ACC112 (cell line): ENCODE measurements around the gene METTL13.
A peak's percentile ranks its signal among the peaks of the same experiment; 100 is the strongest.

ENCODE experiments used
- H2AFZ ChIP-seq: fragments of 200-600 bp; sonication (generic); one replicate; pipeline ENCODE4 v1.6.0; 2017; ENCODE audit warnings: antibody characterized with exemption, low read length; ENCODE audit not compliant: unreplicated experiment
- H3K27ac ChIP-seq: fragments of 200-600 bp; sonication (generic); 2 replicates; pipeline ENCODE4 v1.5.1; 2014; ENCODE audit warnings: low read depth, mild to moderate bottlenecking, antibody characterized with exemption, low read length, moderate library complexity
- H3K27me3 ChIP-seq: fragments of 200-600 bp; sonication (generic); 2 replicates; pipeline ENCODE4 v1.6.1; 2014; ENCODE audit warnings: mild to moderate bottlenecking, antibody characterized with exemption, low read length, moderate library complexity, mixed read lengths; ENCODE audit not compliant: insufficient read depth
- H3K36me3 ChIP-seq: fragments of 200-600 bp; sonication (generic); 2 replicates; pipeline ENCODE4 v1.6.1; 2016; ENCODE audit warnings: mild to moderate bottlenecking, antibody characterized with exemption, low read length, moderate library complexity, mixed read lengths; ENCODE audit not compliant: insufficient read depth
- H3K4me1 ChIP-seq: fragments of 200-600 bp; sonication (generic); one replicate; pipeline ENCODE4 v1.6.1; 2016; ENCODE audit warnings: low read length, mixed read lengths; ENCODE audit not compliant: insufficient read depth, unreplicated experiment, control insufficient read depth
- H3K4me3 ChIP-seq: fragments of 200-600 bp; sonication (generic); 2 replicates; pipeline ENCODE4 v1.5.1; 2014; ENCODE audit warnings: mild to moderate bottlenecking, low read depth, low read length
- H3K79me2 ChIP-seq: fragments of 200-600 bp; sonication (generic); one replicate; pipeline ENCODE4 v1.6.0; 2016; ENCODE audit warnings: low read length; ENCODE audit not compliant: control insufficient read depth, unreplicated experiment, insufficient read depth

METTL13 gene

GRCh38 chr1:171781176-171781875 is at the start of gene METTL13:
TSS of gene METTL13 (plus strand) at chr1:171781660. CDS start at chr1:171781968, 308 bp downstream.
- Histone ChIP-seq H2AFZ (peak within 1 kb of the TSS; percentile 99), H3K4me3 (peak within 1 kb of the TSS; percentile 96), H3K27ac (peak within 1 kb of the TSS; percentile 58), H3K4me1 (peaks cover 16% of the 10 kb centered on the region), H3K79me2 (peaks cover 38% of the 10 kb centered on the region), H3K36me3 (no peaks in the 10 kb centered on the region; the same call in 1 of the 2 replicates), H3K27me3 (no peaks in the 10 kb centered on the region)

DNA sequence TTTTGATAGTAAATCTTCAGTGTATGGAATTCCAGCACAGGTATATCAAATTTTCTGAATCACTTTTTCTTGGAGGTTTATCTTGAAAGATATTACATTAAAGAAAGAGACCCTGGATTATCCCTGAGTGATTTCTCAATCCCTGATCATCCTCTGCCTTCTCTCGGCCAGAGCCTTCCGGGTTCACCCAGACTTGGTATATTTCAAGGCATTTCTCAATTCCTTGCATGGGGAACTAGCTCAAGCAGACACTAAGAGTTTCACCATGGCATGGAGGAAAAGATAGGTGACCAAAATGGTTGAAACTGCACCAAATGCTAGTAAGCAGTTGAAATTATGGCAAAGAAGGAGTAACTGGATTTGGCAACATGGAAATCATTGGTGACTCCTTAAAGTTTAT is 45.3 kb upstream of the METTL13 start:
- Histone ChIP-seq H3K27ac (no peak overlapping the region), H3K36me3 (peaks cover 11% of the 10 kb centered on the region), H2AFZ (no peak overlapping the region), H3K4me3 (no peak overlapping the region), H3K27me3 (no peaks in the 10 kb centered on the region), H3K79me2 (peaks cover 29% of the 10 kb centered on the region), H3K4me1 (peaks cover 25% of the 10 kb centered on the region)

DNA sequence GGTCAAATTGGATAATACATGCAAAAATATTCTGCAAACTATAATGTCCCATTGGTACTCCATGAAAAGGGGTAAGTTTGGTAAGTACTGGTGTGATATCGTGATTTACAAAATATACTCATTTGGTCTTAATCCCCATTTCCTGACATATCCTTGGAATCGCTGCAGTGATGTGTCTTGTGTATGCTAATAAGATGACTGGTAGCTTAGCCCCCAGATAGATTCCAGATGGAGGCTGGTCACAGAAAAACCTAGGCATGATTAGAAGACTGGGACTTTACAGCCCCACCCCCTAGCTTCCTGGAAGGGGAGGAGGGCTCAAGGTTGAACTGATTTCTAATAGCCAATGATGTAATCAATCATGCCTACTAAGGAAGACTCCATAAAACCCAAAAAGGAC is 42.5 kb upstream of the METTL13 start:
- Histone ChIP-seq H3K27ac (no peak overlapping the region), H3K79me2 (peaks cover 34% of the 10 kb centered on the region), H3K27me3 (no peaks in the 10 kb centered on the region), H3K4me3 (peak overlapping the region; percentile 99), H3K4me1 (peaks cover 33% of the 10 kb centered on the region), H3K36me3 (peaks cover 7% of the 10 kb centered on the region), H2AFZ (no peak overlapping the region)

DNA sequence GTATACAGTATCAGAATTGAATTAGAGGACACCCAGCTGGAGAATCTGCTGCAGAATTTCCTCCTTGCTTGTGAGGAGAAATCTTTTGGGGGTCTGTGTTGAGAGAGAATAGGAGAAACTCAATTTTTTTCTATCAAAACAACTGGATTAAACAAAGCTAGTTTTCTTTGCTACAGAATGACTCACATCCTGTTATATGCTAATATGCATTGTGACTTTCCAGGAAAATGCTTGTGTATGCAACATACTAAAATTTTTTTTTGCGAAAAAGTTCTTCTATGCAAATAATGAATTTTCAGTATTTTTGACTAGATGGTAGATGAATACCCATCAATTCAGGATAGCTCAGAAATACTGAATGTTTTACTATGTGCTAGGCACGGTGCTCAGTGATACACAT is 41.8 kb upstream of the METTL13 start:
- Histone ChIP-seq H3K36me3 (peaks cover 7% of the 10 kb centered on the region), H3K4me1 (peaks cover 37% of the 10 kb centered on the region), H3K4me3 (peak overlapping the region; percentile 99), H3K27ac (peak overlapping the region; percentile 42), H3K27me3 (no peaks in the 10 kb centered on the region), H3K79me2 (peaks cover 34% of the 10 kb centered on the region), H2AFZ (no peak overlapping the region)

DNA sequence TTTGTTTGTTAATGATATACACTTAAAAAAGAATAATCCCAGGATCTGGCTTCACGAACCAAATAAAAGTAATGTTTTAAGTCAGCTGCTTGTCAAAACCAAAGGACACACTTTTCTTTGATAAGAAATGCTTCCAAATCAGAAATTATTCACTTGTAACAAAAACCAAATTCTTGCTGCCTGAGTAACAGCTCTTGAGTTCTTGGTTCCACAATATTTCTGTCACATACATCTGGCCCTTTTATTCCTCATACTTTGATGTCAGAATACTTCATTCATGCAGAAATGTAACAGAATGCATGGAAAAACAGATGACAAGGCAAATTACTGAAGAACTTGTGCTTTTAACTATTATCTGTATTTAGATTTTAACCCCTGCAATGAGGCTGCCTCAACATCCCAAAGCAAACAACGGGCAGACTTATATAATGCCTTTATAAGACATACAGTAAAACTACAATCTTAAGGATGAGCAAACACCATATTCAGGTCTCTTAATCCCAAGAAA is 41.0 kb upstream of the METTL13 start:
- peaks cover 7% of the 10 kb centered on the region for H3K36me3 ChIP-seq
- H2AFZ ChIP-seq: no peak overlapping the region
- H3K4me3 ChIP-seq: peak overlapping the region; percentile 99
- H3K4me1 ChIP-seq: peaks cover 37% of the 10 kb centered on the region
- H3K27ac ChIP-seq: peak overlapping the region; percentile 42
- H3K79me2 ChIP-seq: peaks cover 34% of the 10 kb centered on the region
- H3K27me3 ChIP-seq: no peaks in the 10 kb centered on the region

DNA sequence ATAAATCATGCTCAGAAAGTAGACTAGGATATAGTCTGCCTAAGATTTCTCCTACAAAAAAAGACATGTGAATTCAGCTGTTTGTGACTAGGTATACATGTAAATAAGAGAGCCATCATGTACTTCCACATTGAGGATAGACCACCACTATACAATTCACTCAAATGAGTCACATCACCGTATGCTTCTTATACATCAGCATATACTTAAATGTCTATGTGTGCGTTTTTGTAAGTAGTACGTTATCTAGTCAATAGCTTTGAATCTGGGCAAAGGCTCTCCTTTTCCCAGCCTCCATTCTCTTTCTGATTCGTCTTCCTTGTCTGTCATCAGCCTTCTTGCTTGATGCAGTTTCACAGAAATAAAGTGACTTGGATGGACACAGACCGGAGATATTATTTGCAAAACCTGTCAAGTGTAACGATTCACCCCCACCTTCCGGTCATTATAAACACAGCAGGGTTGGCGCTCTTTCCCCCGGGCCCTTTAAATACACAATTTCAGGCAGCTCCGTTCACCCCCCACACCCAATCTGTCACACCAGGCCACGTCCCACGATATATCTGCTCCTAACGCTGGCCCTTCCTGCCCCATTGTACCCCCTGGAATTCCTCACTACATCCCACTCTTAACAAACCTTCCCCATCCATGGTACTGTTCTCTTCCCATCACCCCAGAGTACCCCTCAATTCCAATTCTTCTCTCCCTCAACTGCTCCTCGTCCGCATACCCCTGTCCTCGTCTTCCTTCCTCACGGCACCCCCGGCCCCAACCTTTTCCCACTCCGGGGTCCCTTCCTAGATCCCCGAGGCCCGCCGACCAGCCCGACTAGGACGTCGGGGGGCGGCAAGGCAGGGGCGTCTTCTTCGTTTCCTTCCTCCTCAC is 40.2 kb upstream of the METTL13 start:
- Histone ChIP-seq H3K4me3 (peak overlapping the region; percentile 99), H3K27ac (peak overlapping the region; percentile 91), H3K36me3 (peaks cover 7% of the 10 kb centered on the region), H2AFZ (peak overlapping the region; percentile 98), H3K4me1 (peaks cover 37% of the 10 kb centered on the region), H3K27me3 (no peaks in the 10 kb centered on the region), H3K79me2 (peaks cover 34% of the 10 kb centered on the region)

DNA sequence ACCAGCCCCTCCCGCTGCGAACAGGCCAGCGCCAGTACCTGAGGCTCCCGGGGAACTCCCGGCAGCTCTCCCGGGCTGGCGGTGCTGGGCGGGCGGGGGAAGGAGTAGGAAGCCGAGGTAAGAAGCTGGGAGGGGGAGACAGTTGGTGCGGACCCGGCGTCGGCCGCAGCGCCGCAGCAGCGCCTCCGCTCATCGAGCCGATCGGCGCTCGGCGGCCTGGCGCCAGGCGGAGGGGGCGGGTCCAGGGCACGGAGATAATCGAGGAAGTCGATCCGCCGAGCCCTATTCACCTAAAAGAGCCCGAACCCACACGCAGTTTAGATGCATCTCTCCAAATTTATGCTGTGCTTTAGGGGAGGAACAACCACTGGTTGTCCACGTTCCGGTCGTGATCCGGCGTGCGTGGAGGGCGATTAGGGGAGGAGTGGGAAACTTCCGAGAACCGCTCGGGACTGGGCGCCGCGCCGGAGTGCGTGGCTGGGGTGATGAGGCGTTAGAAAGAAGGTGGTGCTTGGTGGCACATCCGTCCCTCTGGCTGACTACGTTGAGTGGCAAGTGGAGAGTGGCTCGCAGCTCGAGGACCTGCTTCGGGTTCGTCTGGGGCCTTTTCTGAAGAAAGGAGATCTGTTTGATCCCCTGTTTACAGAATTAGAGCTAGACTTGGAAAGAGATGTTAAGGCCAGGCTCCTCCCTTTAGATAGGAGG is 39.4 kb upstream of the METTL13 start, which contains the start of gene VAMP4:
TSS of gene VAMP4 (minus strand) at position 194 of the 705 bp plus-strand sequence. CDS start 3,651 bp downstream, outside the sequence.
- Histone ChIP-seq H3K27ac (peak within 1 kb of the TSS; percentile 91), H3K79me2 (peaks cover 34% of the 10 kb centered on the region), H2AFZ (peak within 1 kb of the TSS; percentile 98), H3K27me3 (no peaks in the 10 kb centered on the region), H3K4me1 (peaks cover 37% of the 10 kb centered on the region), H3K4me3 (peak within 1 kb of the TSS; percentile 99), H3K36me3 (peaks cover 3% of the 10 kb centered on the region)

DNA sequence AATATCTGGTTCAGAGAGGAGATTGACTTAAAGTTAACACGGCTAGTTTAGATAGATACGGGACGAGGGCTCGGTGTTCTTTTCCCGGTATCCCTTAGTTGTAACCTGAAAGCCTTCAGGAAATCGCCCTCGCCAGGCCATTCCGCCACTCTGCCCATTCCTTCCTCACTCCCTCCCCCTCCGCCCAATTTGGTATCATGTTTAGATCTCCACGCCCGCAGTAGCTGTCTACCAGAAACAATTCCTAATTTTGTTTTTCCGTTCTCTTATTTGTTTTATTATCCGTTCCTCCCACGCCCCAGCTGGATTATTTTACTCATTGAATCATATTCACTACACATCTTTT is 38.9 kb upstream of the METTL13 start:
- Histone ChIP-seq H3K4me1 (peaks cover 37% of the 10 kb centered on the region), H3K36me3 (no peaks in the 10 kb centered on the region; the same call in 1 of the 2 replicates), H3K27ac (peak overlapping the region; percentile 91)

DNA sequence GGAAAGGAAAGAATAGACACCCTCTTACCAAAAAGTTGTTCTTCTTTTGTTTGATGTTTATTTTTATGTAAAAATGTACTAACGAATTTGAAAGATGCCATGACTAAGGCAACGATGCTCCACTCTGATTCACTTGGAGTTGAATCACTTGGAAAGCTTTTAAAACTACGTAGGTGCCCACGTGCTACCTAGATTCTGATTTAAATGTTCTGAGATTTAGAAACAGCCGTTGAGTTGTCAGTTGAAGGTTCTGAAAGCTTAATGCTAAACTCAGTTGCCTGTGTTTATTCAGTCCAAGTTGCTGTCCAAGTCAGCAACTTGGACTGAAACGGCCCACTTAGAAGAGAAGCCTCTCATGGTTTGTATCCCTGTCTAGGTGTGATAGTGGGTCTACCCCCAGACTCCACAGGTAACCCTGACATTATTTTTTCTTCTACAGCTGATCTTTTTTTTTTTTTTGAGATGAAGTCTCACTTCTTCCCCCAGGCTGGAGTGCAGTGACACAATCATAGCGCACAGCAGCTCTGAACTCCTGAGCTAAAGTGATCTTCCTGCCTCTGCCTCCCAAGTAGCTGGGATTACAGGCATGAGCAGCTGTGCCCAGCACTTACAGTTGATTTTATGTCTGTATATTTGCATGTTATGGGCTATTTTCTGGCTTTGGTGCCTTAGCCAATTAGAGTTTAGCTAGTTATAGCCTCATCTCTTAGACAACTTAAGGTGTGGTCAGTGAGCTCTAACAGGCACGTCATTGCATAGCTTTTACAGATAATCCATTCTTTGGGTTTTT is 38.2 kb upstream of the METTL13 start:
- H3K79me2 ChIP-seq: peaks cover 34% of the 10 kb centered on the region
- H3K4me1 ChIP-seq: peaks cover 37% of the 10 kb centered on the region
- peak overlapping the region; percentile 99 for H3K4me3 ChIP-seq
- peak overlapping the region; percentile 73 for H2AFZ ChIP-seq
- no peaks in the 10 kb centered on the region for H3K27me3 ChIP-seq
- peak overlapping the region; percentile 91 for H3K27ac ChIP-seq
- H3K36me3 ChIP-seq: no peaks in the 10 kb centered on the region

More for the DNA sequence above, 38.9 kb upstream of the METTL13 start:
- Histone ChIP-seq H3K4me3 (peak overlapping the region; percentile 99), H2AFZ (peak overlapping the region; percentile 73), H3K27me3 (no peaks in the 10 kb centered on the region), H3K79me2 (peaks cover 34% of the 10 kb centered on the region)
